ENCODE measurements around the gene LIF.
A peak's percentile ranks its signal among the peaks of the same experiment; 100 is the strongest.
"Not testable (repeated sequence)": the region's sequence is repeated elsewhere in the genome, so short reads cannot be mapped to it uniquely, and the experiment has no call there.

LIF gene

GRCh38 chr22:30227438-30228228 lies 18.9 kb downstream of the LIF start:
- no peak for DNase-seq (ENCODE audit: low read depth in 1 of 2, low spot score in 1 of 2)

- no peak for DNase-seq (ENCODE audit: low read depth in 1 of 2, low spot score in 1 of 2)
Observed at GRCh38 chr22:30226192-30226832, 20.2 kb downstream of the LIF start.

DNA sequence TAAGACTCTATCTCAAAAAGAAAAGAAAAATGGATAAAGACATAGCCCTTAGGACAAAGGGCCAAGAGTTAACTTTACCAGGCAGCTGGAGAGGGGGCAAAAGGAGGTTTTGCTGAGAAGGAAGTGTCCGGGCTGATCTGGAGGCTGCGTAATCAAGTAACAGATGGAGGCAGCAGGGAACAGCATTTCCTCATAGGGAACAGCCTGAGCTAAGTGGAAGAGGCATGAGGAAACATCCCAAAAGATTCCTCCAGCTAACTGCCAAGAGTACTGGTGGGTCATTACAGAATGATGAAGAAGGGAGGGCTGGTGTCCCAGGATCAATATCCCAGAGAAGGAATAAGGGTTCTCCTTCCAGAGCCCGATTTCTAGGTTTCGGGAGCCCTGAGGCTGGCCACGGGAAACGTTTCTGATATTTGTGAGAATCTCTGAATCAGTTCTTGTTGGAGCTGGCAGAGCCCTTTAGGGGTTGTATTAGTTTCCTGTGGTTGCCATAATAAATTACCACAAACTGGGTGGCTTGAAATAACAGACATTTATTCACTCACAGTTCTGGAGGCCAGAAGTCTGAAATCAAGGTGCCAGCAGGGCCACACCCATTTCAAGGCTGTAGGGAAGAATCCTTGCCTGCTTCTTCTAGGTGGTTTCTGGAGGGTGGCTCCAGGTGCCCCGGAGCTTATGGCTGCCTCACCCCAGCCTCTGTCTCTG lies 21.2 kb downstream of the LIF start:
- no peak for DNase-seq (ENCODE audit: low read depth in 1 of 2, low spot score in 1 of 2)

- DNase-seq (ENCODE audit: low read depth in 1 of 2, low spot score in 1 of 2): no peak
Observed at GRCh38 chr22:30224161-30224857, 22.2 kb downstream of the LIF start.

- no peak for DNase-seq (ENCODE audit: low read depth in 1 of 2, low spot score in 1 of 2)
Observed at GRCh38 chr22:30223303-30223702, 23.3 kb downstream of the LIF start.

DNA sequence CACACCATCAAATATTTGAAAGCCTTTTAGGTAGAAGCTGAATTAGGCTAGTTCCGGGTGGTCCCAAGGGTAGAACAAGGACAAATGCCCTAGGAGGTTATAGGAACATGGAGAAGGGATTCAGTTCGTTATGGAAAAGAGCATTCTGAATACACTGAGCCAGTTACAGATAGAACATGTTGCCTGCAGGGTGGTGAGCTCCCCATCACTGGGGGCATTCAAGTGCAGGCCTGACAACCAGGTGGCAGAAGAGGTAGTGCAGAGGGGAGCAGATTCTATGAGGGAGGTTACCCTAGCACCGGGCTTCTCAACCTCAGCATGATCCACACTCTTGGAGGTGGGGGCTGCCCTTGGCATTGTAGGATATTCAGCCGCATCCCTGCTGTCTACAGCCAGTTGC lies 24.2 kb downstream of the LIF start:
- no peak for DNase-seq (ENCODE audit: low read depth in 1 of 2, low spot score in 1 of 2)

DNA sequence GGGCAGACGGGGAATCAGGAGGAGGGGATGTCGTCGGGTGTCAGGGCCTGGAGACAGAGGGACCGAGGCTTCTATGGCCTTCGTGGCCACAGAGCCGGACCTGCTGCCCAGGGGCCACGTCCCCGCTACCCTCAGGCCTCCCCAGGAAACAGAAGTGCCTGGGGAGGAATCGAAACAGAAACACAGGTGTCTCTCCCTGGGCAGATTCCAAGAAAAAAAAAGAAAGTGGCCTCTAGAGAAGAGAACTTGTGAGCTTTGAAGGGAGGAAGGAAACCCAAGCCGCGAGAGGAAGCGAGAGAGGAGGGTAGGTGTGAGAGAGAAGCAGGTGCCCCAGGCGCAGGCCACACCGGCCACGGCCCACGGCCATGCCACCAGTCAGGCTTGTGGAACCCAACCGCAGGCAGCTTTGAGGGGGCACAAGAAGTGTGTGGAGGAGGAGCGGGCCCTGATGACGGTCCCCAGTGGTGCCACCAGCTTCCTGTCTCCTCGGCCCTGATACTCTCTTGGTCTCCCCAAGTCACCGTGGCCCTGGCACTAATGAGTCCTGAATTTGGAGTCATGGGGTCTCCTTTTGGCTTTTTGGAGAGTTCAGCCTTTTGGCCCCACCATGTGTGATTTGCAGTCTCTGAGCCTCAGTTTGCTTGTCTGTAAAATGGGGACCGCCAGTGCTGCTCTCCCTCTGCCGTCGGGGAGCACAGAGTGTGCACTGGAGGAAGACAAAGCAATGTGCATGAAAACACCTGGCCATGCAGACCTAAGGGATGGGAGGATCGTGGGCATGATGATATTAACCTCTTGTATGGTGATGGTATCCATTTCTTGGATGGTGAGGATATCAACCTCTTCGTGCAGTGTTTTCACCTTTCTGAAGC lies 25.2 kb downstream of the LIF start:
- peak in 1 of 2 donors; percentile 23 for DNase-seq (ENCODE audit: low read depth in 1 of 2, low spot score in 1 of 2)

DNA sequence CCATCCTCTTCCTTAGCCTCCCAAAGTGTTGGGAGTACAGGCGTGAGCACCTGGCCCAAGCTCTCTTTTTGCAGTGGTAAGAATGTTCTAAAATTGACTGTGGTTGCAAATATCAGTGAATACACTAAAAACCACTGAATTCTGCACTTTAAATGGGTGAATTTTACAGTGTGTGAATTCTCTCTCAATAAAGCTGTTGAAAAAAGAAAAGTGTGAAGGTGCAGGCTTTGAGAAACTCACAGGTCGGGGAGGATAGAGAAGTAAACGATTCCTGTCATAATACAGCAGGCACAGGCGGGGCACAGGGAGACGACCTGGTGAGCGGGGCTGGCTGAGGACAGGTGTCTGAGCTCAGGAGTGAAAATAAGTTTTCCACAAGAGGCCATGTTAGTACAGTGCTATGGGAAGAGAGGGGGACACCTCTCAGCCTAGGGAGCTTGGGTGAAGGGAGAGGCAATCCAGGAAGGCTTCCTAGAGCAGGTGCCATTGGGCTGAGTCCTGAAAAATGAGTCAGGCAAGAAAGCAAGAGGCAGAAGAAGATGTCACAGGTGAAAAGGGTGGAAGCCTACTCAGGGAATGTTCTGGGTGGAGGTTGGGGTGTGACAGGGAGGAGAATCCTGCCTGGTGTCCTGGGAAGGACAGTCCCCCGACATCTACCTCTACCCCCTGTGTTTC lies 26.1 kb downstream of the LIF start:
- DNase-seq (ENCODE audit: low read depth in 1 of 2, low spot score in 1 of 2): no peak

GRCh38 chr22:30219668-30220278 lies 26.8 kb downstream of the LIF start:
- DNase-seq (ENCODE audit: low read depth in 1 of 2, low spot score in 1 of 2): no peak

DNA sequence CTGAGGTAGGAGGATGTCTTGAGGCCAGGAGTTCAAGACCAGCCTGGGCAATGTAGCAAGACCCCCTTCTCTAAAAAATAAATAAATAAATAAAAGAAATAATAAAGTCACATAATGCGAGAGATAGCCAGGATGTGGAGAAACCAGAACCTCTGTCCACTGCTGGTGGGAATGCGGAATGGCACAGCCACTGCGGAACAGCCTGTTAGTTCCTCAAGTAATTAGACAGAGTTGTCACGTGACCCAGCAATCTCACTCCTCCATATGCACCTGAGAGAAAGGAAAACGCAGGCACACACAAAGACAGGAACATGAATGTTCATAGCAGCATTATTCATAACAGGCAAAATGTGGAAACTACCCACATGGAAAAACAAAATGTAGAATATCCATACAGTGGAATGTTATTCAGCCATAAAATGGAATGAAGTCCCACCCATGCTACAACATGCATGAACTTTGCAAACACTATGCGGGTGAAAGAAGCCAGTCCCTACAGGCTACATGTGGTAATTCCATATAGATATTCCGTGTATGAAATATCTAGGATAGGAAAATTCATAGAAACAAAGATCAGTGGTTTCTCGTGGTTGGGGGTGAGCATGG lies 27.4 kb downstream of the LIF start:
- no peak for DNase-seq (ENCODE audit: low read depth in 1 of 2, low spot score in 1 of 2)

GRCh38 chr22:30217698-30218560 lies 28.6 kb downstream of the LIF start:
- no peak for DNase-seq (ENCODE audit: low read depth in 1 of 2, low spot score in 1 of 2)

DNA sequence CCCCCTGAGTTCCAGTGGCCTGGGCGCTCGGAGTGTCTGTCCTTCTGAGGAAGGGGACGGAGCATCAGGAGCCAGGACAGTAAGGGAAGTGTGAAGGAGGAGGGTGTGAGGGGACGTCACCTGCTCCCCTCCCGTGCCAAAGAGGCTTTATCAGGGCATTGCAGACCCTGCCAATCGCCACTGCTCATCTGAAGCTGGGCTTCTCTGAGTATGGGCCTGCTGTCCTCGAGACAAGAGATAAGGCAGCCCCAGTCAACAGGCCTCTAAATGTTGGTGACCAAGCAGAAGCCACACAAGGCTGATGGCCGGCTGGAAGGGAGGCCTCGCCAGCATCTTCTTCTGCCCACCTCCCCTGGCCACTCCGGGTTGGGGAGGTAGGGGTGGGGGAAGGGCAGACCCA lies 29.8 kb downstream of the LIF start:
- no peak for DNase-seq (ENCODE audit: low read depth in 1 of 2, low spot score in 1 of 2)

DNA sequence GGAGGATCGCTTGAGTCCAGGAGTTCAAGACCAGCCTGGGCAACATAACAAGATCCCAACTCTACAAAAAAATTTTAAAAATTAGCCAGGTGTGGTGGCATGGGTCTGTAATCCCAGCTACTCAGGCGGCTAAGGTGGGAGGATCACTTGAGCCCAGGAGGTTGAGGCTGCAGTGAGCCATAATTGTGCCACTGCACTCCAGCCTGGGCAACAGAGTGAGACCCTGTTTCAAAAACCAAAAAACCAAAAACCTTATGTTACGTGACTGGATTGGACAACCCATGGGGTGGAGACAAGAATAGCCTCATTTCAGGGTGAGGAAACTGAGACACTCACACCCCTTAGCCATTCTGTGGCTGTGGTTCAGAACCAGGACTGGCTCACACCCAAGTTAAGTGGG lies 30.3 kb downstream of the LIF start:
- not testable (repeated sequence) for DNase-seq (ENCODE audit: low read depth in 1 of 2, low spot score in 1 of 2)

- no peak for DNase-seq (ENCODE audit: low read depth in 1 of 2, low spot score in 1 of 2)
Observed at GRCh38 chr22:30214703-30215407, 31.7 kb downstream of the LIF start.

DNA sequence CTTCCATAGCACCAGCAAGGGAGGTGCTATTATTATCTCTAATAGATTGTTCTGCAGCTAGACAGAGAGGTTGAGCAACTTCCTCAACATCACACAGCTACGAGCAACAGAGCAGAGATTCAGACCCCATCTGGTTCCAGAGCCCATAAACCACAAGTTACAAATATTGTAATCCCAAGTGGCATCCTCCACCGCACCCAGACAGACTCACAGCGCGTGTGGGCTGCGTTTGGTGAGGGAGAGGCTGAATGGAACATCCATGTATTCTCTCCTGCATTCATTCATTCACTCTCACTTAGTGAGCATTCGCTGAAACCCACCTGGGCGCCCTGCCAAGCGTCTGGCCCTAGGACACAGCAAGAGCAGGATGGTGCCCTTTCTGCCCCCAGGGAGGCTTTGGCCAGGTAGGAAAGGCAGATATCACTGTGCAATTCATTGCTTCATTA lies 33.5 kb downstream of the LIF start:
- no peak for DNase-seq (ENCODE audit: low read depth in 1 of 2, low spot score in 1 of 2)

DNA sequence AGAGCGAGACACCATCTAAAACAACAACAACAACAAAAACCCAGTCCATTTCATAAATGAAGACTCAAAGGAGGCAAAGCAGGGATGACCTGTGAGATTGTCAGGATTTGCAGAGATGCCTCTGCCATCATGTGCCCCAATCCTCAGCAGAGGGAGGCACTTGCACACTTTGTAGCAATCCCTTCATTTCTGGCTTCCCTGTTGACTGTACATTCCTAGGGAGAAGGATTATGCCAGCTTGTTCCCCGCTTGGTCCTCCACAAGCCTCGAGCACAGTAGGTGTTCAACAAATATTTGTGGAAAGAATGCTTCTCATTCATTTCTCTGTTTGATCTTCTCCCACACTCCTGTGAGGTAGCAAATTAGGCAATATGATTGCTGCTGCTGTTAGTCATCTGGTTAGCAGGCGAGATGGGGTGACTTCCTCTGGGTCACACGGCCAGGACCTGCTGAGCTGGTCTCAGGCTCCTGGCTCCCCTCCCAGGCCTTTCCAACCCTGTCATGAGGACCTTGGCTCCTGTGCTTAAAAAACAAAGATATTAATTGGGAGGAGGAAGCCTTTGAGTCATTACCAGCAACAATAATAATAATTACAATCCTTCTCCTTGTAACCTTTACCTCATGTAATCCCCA lies 34.1 kb downstream of the LIF start:
- DNase-seq (ENCODE audit: low read depth in 1 of 2, low spot score in 1 of 2): no peak

Data from activated CD4-positive, alpha-beta T cell treated with anti-CD3 and anti-CD28 coated beads, Interleukin-2, amount 50 U/mL, for 24 hours (primary cell).